HG02981 (cell line): ENCODE data around the gene FNDC3A.
"Not testable (repeated sequence)": the region's sequence is repeated elsewhere in the genome, so short reads cannot be mapped to it uniquely, and the experiment has no call there.

ENCODE experiments used
- ATAC-seq: cut with Tn5 transposase; IDR thresholded peaks from one replicate; pipeline ENCODE4 v1.9.1; 2021; ENCODE audit warnings: mild to moderate bottlenecking, moderate library complexity; ENCODE audit not compliant: unreplicated experiment

Gene FNDC3A

GRCh38 chr13:49040872-49041271 lies 65.2 kb downstream of the FNDC3A start:
- ATAC-seq, result no peak

GRCh38 chr13:49042476-49042875 lies 66.8 kb downstream of the FNDC3A start:
- no peak for ATAC-seq

GRCh38 chr13:49044008-49044407 lies 68.3 kb downstream of the FNDC3A start:
- no peak for ATAC-seq

GRCh38 chr13:49044836-49045235 lies 69.1 kb downstream of the FNDC3A start:
- no peak for ATAC-seq

GRCh38 chr13:49046002-49046401 lies 70.3 kb downstream of the FNDC3A start:
- ATAC-seq, result no peak

- ATAC-seq, result no peak
Measured at GRCh38 chr13:49046519-49046918, 70.8 kb downstream of the FNDC3A start.

- no peak for ATAC-seq
Measured at GRCh38 chr13:49052813-49053212, 77.1 kb downstream of the FNDC3A start.

- ATAC-seq, result no peak
Measured at GRCh38 chr13:49053215-49053614, 77.5 kb downstream of the FNDC3A start.

- ATAC-seq, result no peak
Measured at GRCh38 chr13:49053906-49054305, 78.2 kb downstream of the FNDC3A start.

- ATAC-seq, result no peak
Measured at GRCh38 chr13:49055021-49055420, 79.3 kb downstream of the FNDC3A start.

- no peak for ATAC-seq
Measured at GRCh38 chr13:49057176-49057575, 81.5 kb downstream of the FNDC3A start.

- no peak for ATAC-seq
Measured at GRCh38 chr13:49058761-49059160, 83.0 kb downstream of the FNDC3A start.

- no peak for ATAC-seq
Measured at GRCh38 chr13:49060678-49061387, 85.1 kb downstream of the FNDC3A start.

GRCh38 chr13:49061388-49061752 lies 85.7 kb downstream of the FNDC3A start:
- ATAC-seq, result not testable (repeated sequence)

- ATAC-seq, result no peak
Measured at GRCh38 chr13:49062297-49062896, 86.7 kb downstream of the FNDC3A start.

GRCh38 chr13:49063011-49063410 lies 87.3 kb downstream of the FNDC3A start:
- ATAC-seq, result no peak

- no peak for ATAC-seq
Measured at GRCh38 chr13:49063497-49063896, 87.8 kb downstream of the FNDC3A start.

GRCh38 chr13:49064476-49064875 lies 88.8 kb downstream of the FNDC3A start:
- no peak for ATAC-seq

GRCh38 chr13:49066856-49067255 lies 91.1 kb downstream of the FNDC3A start:
- no peak for ATAC-seq

GRCh38 chr13:49068498-49068897 lies 92.8 kb downstream of the FNDC3A start:
- not testable (repeated sequence) for ATAC-seq

GRCh38 chr13:49070021-49070420 lies 94.3 kb downstream of the FNDC3A start:
- ATAC-seq, result not testable (repeated sequence)

GRCh38 chr13:49071341-49071937 lies 95.7 kb downstream of the FNDC3A start:
- no peak for ATAC-seq
